ENCODE data around the gene CIB4.

CIB4 gene

GRCh38 chr2:26605195-26605998, 35.8 kb downstream of the CIB4 start:
- DNase-seq = peak; percentile 15 to 78

- no peak for DNase-seq
These were observed 38.6 kb downstream of the CIB4 start for GRCh38 chr2:26602575-26602974.

- no peak for DNase-seq
These were observed 41.8 kb downstream of the CIB4 start for GRCh38 chr2:26599387-26599786.

GRCh38 chr2:26598996-26599373, 42.2 kb downstream of the CIB4 start:
- no peak for DNase-seq

GRCh38 chr2:26598336-26598995, 42.7 kb downstream of the CIB4 start:
- no peak for DNase-seq

- no peak for DNase-seq
These were observed 44.0 kb downstream of the CIB4 start for GRCh38 chr2:26597197-26597596.

- no peak for DNase-seq
These were observed 46.0 kb downstream of the CIB4 start for GRCh38 chr2:26595146-26595545.

- DNase-seq = no peak
These were observed 49.3 kb downstream of the CIB4 start for GRCh38 chr2:26591619-26592505.

GRCh38 chr2:26590980-26591618, 50.1 kb downstream of the CIB4 start:
- DNase-seq = no peak

GRCh38 chr2:26590508-26590907, 50.7 kb downstream of the CIB4 start:
- DNase-seq = no peak

GRCh38 chr2:26588576-26588975, 52.6 kb downstream of the CIB4 start:
- DNase-seq = no peak

- DNase-seq = no peak
These were observed 53.2 kb downstream of the CIB4 start for GRCh38 chr2:26587994-26588393.

GRCh38 chr2:26585966-26586365, 55.2 kb downstream of the CIB4 start:
- no peak for DNase-seq

GRCh38 chr2:26585100-26585499, 56.1 kb downstream of the CIB4 start:
- no peak for DNase-seq

GRCh38 chr2:26584656-26585055, 56.5 kb downstream of the CIB4 start:
- peak in 1 of 2 donors; percentile 25 for DNase-seq

GRCh38 chr2:26584191-26584590, 57.0 kb downstream of the CIB4 start:
- DNase-seq = no peak

GRCh38 chr2:26583381-26583911, 57.7 kb downstream of the CIB4 start:
- no peak for DNase-seq

- no peak for DNase-seq
These were observed 58.3 kb downstream of the CIB4 start for GRCh38 chr2:26582890-26583289.

- DNase-seq = no peak
These were observed 58.9 kb downstream of the CIB4 start for GRCh38 chr2:26581991-26582842.

GRCh38 chr2:26581266-26581990, 59.7 kb downstream of the CIB4 start:
- no peak for DNase-seq

- no peak for DNase-seq
These were observed 60.4 kb downstream of the CIB4 start for GRCh38 chr2:26580751-26581150.
